K562 (cell line): Measurements from ENCODE around the gene TMOD2. TPM values are rescaled to one million over a fixed set of nuclear protein-coding genes. Genes with fewer than 3 reads are reported as not detected.

ENCODE experiments used
- BCLAF1 ChIP-seq, 2 experiments: fragments of 450-650 bp in 1 of 2; IDR thresholded peaks; 2 replicates each; pipeline ENCODE4 v1.6.1; 2011 to 2017; ENCODE audit warnings: low read depth in 2 of 2, antibody characterized with exemption in 1 of 2, borderline replicate concordance in 1 of 2, low read length in 1 of 2, mild to moderate bottlenecking in 1 of 2, mixed read lengths in 1 of 2; ENCODE audit not compliant: control insufficient read depth in 1 of 2
- MTA2 ChIP-seq: fragments of 450-650 bp; IDR thresholded peaks from 2 replicates; pipeline ENCODE4 v1.6.1; 2016; ENCODE audit warnings: low read depth
- NR2C1 ChIP-seq, 2 experiments: fragments of 450-650 bp; IDR thresholded peaks; 2 replicates each; pipeline ENCODE4 v1.6.1; 2017; ENCODE audit warnings: mild to moderate bottlenecking in 2 of 2, antibody characterized with exemption in 1 of 2, inconsistent platforms in 1 of 2, missing compliant biosample characterization in 1 of 2, missing genetic modification characterization in 1 of 2
- POLR2AphosphoS2 ChIP-seq: IDR thresholded peaks from 2 replicates; pipeline ENCODE4 v1.6.1; 2012; ENCODE audit warnings: low read length, improper control_type of control experiment
- PRDM10 ChIP-seq: fragments of 450-650 bp; IDR thresholded peaks from 2 replicates; pipeline ENCODE4 v1.6.1; 2018; ENCODE audit not compliant: partially characterized antibody
- PREB ChIP-seq: sonication (generic); formaldehyde crosslinking; IDR thresholded peaks from 2 replicates; pipeline ENCODE4 v1.8.1; 2023; ENCODE audit warnings: mild to moderate bottlenecking, missing genetic modification reagents
- PTRF ChIP-seq: fragments of 450-650 bp; IDR thresholded peaks from 2 replicates; pipeline ENCODE4 v1.6.1; 2016; ENCODE audit warnings: mild to moderate bottlenecking, missing genetic modification characterization, missing compliant biosample characterization
- RBM39 ChIP-seq: fragments of 200-400 bp; formaldehyde crosslinking; optimal IDR thresholded peaks from 2 replicates; pipeline ENCODE3; 2018; ENCODE audit warnings: low read depth, low read length
- SMAD4 ChIP-seq: fragments of 250-450 bp; sonication (Bioruptor Pico); conservative IDR thresholded peaks from 2 replicates; pipeline ENCODE4 v1.8.0; 2021; ENCODE audit warnings: inconsistent platforms, mild to moderate bottlenecking, moderate library complexity
- ZC3H8 ChIP-seq: fragments of 450-650 bp; IDR thresholded peaks from 2 replicates; pipeline ENCODE4 v1.6.1; 2017
- ZNF57 ChIP-seq: fragments of 450-650 bp; formaldehyde crosslinking; IDR thresholded peaks from 2 replicates; pipeline ENCODE4 v1.4.0; 2020; ENCODE audit warnings: mild to moderate bottlenecking, moderate library complexity
- polyA plus RNA-seq, 8 experiments: library from polyadenylated mRNA; depleted of rRNA in 4 of 8; stranded (reverse) in 5 of 8; unstranded in 3 of 8; fragments of >200 nt; fragmentation: Nextera tagmentation in 2 of 8; fragmentation: Illumina TruSeq in 1 of 8; extraction: Ambion mirVana in 2 of 8; extraction: Trizol in 1 of 8; gene quantifications; 2 replicates each; pipeline versions ENCODE4 v1.2.1 to v1.2.3, GENCODE V29; 2011 to 2014; ENCODE audit warnings: inconsistent platforms in 1 of 8, missing spikeins in 1 of 8
- total RNA-seq, 7 experiments: library from RNA; depleted of rRNA in 6 of 7; stranded (reverse); fragments of >200 nt in 6 of 7; fragmentation: Illumina TruSeq in 2 of 7; extraction: Trizol in 2 of 7; gene quantifications; 2 replicates each; pipeline versions ENCODE4 v1.2.1 to v1.2.3, GENCODE V29; 2011 to 2021; ENCODE audit warnings: low replicate concordance in 1 of 7

Gene TMOD2
- total and polyA plus RNA-seq, 9 of the 15 experiments (the other 6 are each of a cell fraction or from before 2014, with no cell fraction given) = 0.49 to 3.8 (median 3.0) TPM

GRCh38 chr15:51726302-51727073 lies 24.9 kb upstream of the TMOD2 start (continued):
- TF ChIP-seq BCLAF1 (IDR thresholded peaks at IDR 0.05; ENCODE audit: borderline replicate concordance in 1 of 2, control insufficient read depth in 1 of 2, low read depth in 2 of 2, low read length in 1 of 2) (no peak), POLR2AphosphoS2 (no peak), PRDM10 (no peak), SMAD4 (no peak), PREB (CRISPR knock-in tag) (no peak), NR2C1 (IDR thresholded peaks at IDR 0.05) (no peak), NR2C1 (tag; IDR thresholded peaks at IDR 0.05) (no peak), PTRF (tag) (no peak), ZC3H8 (no peak), ZNF57 (no peak), MTA2 (peak; percentile 32; the same call in 1 of the 2 replicates), RBM39 (no peak)
